NCI-H526 treated with DMSO at 0.1 percent for 48 hours (cell line): ENCODE measurements around the gene WNK2.
"Not testable (repeated sequence)": the region's sequence is repeated elsewhere in the genome, so short reads cannot be mapped to it uniquely, and the experiment has no call there.

Source experiments
- DNase-seq: peaks from one replicate; lab custom pipeline; 2025; lab: John Stamatoyannopoulos, UW

Gene WNK2

GRCh38 chr9:93338196-93338595 lies 154.3 kb downstream of the WNK2 start:
- DNase-seq = not testable (repeated sequence)

DNA sequence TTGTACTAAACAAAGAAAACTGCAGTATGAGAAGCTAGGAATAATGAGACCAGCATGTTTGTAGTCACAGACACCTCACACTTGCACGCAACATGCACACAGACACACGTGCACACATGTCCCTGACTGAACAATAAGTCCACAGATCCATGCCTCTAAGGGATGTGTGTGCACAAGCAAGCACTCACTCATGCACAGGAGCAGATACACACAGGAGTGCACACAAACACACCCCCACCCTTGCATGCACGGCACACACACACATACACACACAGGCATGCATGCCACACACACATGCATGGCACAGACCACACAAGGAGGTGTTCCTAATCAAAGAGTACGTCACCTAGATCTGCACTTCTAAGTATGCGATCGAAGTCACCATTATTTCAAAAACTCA lies 156.2 kb downstream of the WNK2 start:
- no peak for DNase-seq

DNA sequence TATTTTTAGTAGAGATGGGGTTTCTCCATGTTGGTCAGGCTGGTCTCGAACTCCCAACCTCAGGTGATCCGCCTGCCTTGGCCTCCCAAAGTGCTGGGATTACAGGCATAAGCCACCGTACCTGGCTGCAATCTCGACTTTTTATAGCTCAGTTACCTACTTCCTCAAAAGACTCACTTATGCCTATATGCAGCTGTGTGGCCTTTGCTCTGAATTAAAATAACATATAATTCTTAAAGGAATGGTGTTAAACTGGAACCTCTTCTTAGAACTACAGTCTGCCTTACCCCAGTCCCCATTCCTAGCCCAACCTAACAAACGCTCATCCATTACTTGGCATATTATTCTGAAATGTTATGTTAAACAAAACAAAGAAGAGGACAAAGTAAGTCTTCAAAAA lies 157.9 kb downstream of the WNK2 start:
- not testable (repeated sequence) for DNase-seq

- DNase-seq = not testable (repeated sequence)
Measured at GRCh38 chr9:93342428-93342827, 158.5 kb downstream of the WNK2 start.

GRCh38 chr9:93343663-93344062 lies 159.7 kb downstream of the WNK2 start:
- DNase-seq = no peak

GRCh38 chr9:93345643-93346230 lies 161.8 kb downstream of the WNK2 start:
- no peak for DNase-seq

DNA sequence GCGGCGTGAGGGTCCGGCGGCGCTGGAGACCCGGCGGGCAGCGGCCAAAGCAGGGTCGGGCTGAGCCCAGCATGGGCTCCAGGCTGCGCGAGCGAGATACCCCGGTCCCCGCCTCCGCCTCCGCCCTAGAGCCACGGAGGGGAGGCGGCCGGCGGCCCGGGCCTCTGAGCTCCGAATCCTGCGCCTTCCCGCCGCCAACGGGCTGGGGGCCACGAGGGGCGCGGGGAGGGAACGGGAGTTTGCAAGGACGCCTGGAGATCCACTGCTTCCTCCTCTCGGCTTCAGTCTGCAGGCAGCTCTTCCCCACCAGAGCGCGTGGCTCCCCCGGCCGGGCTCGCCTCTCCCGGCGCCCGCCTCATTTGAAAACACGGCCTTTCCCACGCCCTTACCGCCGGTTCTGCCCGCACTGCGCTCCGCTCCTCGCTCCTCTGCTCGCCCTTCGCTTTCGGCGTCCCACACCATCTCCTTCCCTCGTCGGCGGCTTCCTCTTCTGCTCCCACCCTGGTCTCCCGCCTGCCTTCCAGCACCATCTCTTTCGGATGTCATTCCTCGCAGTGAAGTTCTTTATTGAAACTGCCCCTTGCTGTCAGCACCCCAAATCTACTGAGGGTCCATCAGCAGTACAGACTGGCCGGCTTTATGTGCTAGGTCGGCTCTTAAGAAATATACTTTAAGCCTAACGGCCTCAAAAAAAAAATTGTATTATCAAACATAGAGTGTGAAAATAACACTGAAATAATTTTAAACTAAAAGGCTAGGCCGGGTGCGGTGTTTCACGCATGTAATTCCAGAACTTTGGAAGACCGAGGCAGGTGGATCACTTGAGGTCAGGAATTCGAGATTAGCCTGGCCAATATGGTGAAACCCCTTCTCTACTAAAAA lies 162.5 kb downstream of the WNK2 start:
- no peak for DNase-seq

DNA sequence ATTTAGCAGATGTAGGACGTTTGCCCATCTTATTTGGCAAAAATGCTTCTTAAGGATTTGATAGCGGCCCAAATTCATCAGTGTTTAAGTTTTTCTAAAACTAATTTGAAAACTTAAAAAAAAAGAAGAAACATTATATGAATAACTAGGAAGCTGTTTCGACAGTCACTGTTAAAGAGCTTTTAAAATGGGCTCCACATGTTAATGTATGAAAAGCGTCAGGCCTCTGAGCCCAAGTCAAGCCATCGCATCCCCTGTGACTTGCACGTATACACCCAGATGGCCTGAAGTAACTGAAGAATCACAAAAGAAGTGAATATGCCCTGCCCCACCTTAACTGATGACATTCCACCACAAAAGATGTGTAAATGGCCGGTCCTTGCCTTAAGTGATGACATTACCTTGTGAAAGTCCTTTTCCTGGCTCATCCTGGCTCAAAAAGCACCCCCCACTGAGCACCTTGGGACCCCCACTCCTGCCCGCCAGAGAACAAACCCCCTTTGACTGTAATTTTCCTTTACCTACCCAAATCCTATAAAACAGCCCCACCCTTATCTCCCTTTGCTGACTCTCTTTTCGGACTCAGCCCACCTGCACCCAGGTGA lies 163.5 kb downstream of the WNK2 start:
- DNase-seq = not testable (repeated sequence)

- not testable (repeated sequence) for DNase-seq
Measured at GRCh38 chr9:93353413-93354310, 169.7 kb downstream of the WNK2 start.

GRCh38 chr9:93354451-93354850 lies 170.5 kb downstream of the WNK2 start:
- no peak for DNase-seq

DNA sequence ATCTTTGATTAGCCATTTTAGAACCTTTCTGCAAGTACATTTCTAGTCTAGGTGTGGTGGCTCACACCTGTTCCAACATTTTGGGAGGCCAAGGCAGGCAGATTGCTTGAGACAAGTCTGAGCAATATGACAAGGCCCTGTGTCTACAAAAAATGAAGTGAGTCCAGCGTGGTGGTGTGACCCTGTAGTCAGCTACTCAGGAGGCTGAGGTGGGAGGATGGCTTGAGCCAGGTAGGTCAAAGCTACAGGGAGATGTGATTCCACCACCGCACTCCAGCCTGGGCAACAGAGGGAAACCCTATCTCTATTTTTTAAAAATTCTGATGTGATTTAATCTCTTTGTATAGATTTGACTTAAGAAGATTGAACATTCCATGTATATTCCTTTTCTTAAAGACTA lies 171.9 kb downstream of the WNK2 start:
- DNase-seq = no peak

DNA sequence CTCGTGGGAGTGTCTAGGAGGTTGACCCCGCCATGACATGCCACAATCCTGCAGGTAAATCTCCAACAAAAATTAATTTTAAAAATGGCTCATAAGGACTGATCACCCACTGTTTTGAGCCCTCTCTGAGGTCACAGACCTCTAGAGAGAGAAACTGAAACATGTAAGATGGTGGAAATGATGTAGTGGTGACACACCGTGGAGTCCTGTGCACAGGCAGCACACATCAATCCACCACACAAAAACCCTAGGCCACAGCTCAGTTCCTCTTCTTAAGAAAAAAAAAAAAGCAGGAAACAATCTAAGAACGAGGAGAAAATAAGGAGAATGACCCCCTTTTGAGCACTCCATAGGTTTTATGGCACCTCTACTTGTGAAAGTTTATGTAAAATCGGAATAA lies 173.7 kb downstream of the WNK2 start:
- no peak for DNase-seq

DNA sequence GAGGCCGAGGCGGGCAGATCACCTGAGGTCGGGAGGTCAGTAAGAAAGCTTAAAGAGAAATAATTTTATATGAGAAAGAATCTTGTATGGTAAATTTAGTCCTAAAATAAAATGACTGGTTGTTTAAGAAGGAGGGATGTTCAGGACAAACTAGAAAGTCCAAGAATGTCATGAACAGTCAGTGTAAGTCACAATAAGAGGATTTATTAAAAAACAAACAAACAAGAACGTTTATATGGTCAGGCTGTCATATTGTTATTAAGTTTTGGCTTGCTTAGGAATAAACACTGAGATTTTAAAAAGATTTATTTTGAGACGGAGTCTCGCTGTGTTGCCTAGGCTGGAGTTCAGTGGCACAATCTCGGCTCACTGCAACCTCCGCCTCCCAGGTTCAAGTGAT lies 176.0 kb downstream of the WNK2 start:
- not testable (repeated sequence) for DNase-seq

DNA sequence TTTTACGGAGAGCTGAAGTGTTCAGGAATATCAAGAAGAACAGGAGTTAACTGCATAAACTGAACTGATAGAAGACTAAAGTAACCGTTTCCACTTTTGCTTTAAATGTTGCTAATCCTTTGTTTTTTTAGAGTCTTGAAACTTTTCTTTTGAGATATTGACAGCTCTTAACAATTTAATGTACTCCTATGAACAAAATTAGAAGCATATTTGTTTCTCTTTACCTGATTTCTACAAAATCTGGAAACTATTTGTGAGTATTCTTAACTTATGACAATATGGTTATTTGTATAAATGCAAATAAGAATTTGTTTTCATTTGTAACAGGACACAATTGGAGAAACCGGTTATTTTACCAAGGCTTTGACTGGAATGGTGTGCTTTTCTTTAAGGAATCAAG lies 178.1 kb downstream of the WNK2 start:
- DNase-seq = peak; percentile 4

DNA sequence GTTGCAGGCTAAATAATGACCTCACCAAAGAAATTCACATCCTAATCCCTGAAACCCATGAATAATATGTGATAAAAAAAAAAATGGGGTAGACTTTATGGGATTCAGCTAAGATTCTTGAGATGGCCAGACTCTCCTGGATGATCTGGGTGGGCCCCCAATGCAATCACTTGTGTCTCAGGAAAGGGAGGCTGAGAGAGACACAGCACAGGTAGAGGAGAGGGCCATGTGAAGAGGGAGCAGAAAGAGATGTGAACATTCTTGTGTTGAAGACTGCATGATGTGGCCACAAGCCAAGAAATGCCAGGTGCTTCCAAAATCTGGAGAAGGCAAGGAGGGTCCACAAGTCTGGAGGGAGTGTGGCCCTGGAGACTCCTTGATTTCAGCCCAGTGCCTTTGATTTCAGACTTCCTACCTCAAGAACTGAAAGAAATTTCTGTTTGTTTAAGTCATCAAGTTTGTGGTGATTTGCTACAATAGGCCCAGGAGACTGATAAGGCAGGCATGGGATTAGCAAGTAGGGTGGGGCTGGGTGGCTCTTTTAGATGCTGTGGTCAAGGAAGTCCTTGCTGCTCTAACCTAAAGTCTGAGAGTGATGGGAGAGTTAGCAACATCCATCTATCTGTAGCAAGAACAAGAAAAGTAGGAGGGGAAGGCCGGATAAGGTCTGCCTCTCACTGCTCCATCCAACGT lies 180.9 kb downstream of the WNK2 start:
- DNase-seq = no peak

DNA sequence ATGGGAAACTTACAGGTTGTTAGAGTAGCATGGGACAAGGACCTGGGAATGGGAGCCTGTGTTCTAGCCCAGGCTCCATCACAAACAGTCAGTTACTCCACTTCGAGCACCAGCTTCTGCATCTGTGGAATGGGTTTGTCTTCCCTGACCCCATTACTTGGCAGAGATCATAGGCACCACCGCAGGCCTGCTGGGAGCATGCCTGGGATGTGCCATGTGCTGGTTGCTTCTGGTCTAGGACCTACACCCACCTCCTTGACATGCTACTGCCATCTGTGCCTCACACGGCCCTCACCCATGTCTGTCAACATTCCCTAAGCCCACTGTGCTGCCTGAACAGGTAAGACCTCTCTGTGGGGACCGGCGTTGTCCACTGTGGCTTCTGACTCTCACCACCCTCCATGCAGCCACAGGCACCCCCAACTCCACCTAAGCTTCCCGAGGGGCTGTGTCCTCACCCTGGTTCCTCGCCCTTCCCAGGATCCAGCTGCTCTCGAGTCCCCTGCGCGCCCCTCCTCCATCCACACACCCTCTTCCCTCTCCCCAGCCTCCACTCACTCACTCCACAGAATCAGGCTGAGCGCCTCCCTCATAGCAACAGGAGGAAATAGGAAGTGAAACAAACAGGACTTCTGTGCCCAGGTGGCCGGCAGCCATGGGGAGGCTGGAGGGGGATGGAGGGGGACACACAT lies 181.6 kb downstream of the WNK2 start:
- no peak for DNase-seq

GRCh38 chr9:93366119-93366447 lies 182.1 kb downstream of the WNK2 start:
- DNase-seq = no peak

- DNase-seq = not testable (repeated sequence)
Measured at GRCh38 chr9:93366486-93366885, 182.5 kb downstream of the WNK2 start.

GRCh38 chr9:93368437-93368836 lies 184.5 kb downstream of the WNK2 start:
- DNase-seq = no peak

- no peak for DNase-seq
Measured at GRCh38 chr9:93369686-93370085, 185.7 kb downstream of the WNK2 start.
